ENCODE measurements around the gene RIPOR1. TPM values are rescaled to one million over a fixed set of nuclear protein-coding genes. Genes with fewer than 3 reads are reported as not detected.

Gene RIPOR1
- total and polyA plus RNA-seq, 2 experiments from 2014 or later = 7.6 to 22.4 TPM

GRCh38 chr16:67483150-67483549 lies 45.5 kb upstream of the RIPOR1 start, which contains the start of gene AGRP:
Gene AGRP (minus strand): TSS chr16:67483547. CDS start chr16:67483398, 149 bp downstream.
- H3K27ac ChIP-seq (ENCODE audit: low read depth) = no peak within 1 kb of the TSS
- H3K9me3 Mint-ChIP-seq = no peaks in the 10 kb centered on the region

More at GRCh38 chr16:67483150-67483549, 45.5 kb upstream of the RIPOR1 start, which contains the start of gene AGRP:
- Histone ChIP-seq H3K36me3 (ENCODE audit: insufficient read depth) (no peaks in the 10 kb centered on the region), H3K9me2 (ENCODE audit: insufficient read depth) (no peaks in the 10 kb centered on the region), H3F3A (replicated peaks; ENCODE audit: low read depth) (0 out of 2 replicates have a peak, but pooled peaks cover 6% of the 10 kb centered on the region), H3K27me3 (ENCODE audit: insufficient read depth) (peaks cover 26% of the 10 kb centered on the region), H4K20me1 (replicated peaks; ENCODE audit: insufficient read depth) (no peaks in the 10 kb centered on the region; the same call in 1 of the 2 replicates), H3K4me3 (no peak within 1 kb of the TSS), H3K79me2 (replicated peaks; ENCODE audit: insufficient read depth) (peaks cover 16% of the 10 kb centered on the region), H3K4me2 (no peak within 1 kb of the TSS), H2AFZ (no peak within 1 kb of the TSS), H3K4me1 (ENCODE audit: insufficient read depth) (peaks cover 7% of the 10 kb centered on the region)
- peaks cover 45% of the 10 kb centered on the region for H3K27me3 Mint-ChIP-seq (ENCODE audit: insufficient read depth, low read depth, poor library complexity)
- H3K4me3 Mint-ChIP-seq = no peak within 1 kb of the TSS
- H3K36me3 Mint-ChIP-seq (ENCODE audit: low read depth) = no peaks in the 10 kb centered on the region
- TF ChIP-seq POLR2AphosphoS5 (IDR thresholded peaks at IDR 0.05; ENCODE audit: low read depth) (no peak), ZNF114 (CRISPR knock-in tag; IDR thresholded peaks at IDR 0.05) (no peak), ZNF462 (CRISPR knock-in tag; IDR thresholded peaks at IDR 0.05) (no peak), EZH2phosphoT487 (IDR thresholded peaks at IDR 0.05; ENCODE audit: unreplicated experiment) (no peak), REST (IDR thresholded peaks at IDR 0.05; ENCODE audit: unreplicated experiment) (no peak), EZH2 (IDR thresholded peaks at IDR 0.05; ENCODE audit: low read depth, unreplicated experiment) (no peak), JUNB (IDR thresholded peaks at IDR 0.05; ENCODE audit: unreplicated experiment) (no peak), NANOG (IDR thresholded peaks at IDR 0.05; ENCODE audit: borderline replicate concordance) (no peak), STAT1 (IDR thresholded peaks at IDR 0.05; ENCODE audit: unreplicated experiment) (no peak), ZNF331 (CRISPR knock-in tag; IDR thresholded peaks at IDR 0.05; ENCODE audit: low read depth) (no peak), CREB1 (CRISPR knock-in tag; IDR thresholded peaks at IDR 0.05; ENCODE audit: low read depth) (no peak), CTCF (conservative IDR thresholded peaks at IDR 0.05; ENCODE audit: low read depth in 2 of 2) (no peak), ETS1 (IDR thresholded peaks at IDR 0.05) (no peak)
- H3K4me1 Mint-ChIP-seq = peaks cover 5% of the 10 kb centered on the region; the same call in 2 of the 3 replicates
- ATAC-seq (no peak), DNase-seq (ENCODE audit: low spot score) (no peak)
- H3K27ac Mint-ChIP-seq = no peak within 1 kb of the TSS

Measured in GM23338 (cell line).